NCI-H1694 treated with DMSO at 0.1 percent for 48 hours (cell line): ENCODE results near the gene ABHD12B.
A peak's percentile ranks its signal among the peaks of the same experiment; 100 is the strongest.
"Not testable (repeated sequence)": the region's sequence is repeated elsewhere in the genome, so short reads cannot be mapped to it uniquely, and the experiment has no call there.

ENCODE experiments used
- DNase-seq: peaks from one replicate; lab custom pipeline; 2025; lab: John Stamatoyannopoulos, UW

ABHD12B gene

DNA sequence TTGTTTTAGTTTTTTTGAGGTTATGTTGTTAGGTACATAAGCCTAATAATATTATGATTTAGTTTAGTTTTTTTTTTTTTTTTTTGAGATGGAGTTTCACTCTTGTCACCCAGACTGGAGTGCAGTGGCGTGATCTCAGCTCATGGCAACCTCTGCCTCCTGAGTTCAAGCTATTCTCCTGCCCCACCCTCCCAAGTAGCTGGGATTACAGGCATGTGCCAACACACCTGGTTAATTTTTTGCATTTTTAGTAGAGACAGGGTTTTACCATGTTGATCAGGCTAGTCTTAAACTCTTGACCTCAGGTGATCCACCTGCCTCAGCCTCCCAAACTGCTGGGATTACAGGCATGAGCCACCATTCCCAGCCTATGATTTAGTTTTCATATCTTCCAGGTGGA lies 25.2 kb downstream of the ABHD12B start:
- DNase-seq = not testable (repeated sequence)

- DNase-seq = no peak
Measured at GRCh38 chr14:50897658-50898175, 25.9 kb downstream of the ABHD12B start.

GRCh38 chr14:50901361-50901760 lies 29.5 kb downstream of the ABHD12B start:
- no peak for DNase-seq

- DNase-seq = no peak
Measured at GRCh38 chr14:50904719-50905118, 32.9 kb downstream of the ABHD12B start.

DNA sequence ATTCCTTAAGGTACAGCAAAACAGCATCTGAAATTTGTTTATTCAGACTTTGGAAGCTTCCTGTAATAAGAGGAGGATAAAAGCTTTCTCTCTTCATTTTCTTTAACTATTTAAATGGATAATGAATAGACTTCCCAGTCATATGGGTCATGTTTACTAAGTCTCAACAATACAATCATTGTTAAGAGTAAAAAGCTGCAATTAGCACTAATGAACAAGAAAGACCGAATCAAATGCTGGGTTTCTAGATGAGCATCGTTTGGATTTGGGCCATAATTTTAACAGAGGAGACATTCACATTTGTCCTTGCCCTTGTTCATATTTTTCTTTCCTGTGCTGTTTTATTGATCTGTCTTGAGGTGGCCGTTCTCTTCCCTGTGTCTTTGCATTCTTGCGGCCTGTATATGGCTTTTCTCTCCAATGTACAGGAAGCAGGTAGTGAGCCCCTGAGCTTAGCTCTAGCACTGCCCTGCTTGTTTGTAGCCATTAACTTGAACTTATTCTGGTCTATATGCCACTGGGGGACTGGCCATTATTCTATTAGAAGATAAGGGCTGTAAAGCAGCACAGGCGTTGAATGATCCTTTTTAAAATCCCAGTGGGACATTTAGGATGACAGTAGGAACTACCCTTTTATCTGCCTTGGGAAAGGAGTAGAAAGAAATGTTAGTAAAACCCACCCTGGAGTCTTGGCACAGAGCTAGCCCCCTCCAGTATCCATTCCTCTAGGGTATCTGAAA lies 34.6 kb downstream of the ABHD12B start:
- no peak for DNase-seq

DNA sequence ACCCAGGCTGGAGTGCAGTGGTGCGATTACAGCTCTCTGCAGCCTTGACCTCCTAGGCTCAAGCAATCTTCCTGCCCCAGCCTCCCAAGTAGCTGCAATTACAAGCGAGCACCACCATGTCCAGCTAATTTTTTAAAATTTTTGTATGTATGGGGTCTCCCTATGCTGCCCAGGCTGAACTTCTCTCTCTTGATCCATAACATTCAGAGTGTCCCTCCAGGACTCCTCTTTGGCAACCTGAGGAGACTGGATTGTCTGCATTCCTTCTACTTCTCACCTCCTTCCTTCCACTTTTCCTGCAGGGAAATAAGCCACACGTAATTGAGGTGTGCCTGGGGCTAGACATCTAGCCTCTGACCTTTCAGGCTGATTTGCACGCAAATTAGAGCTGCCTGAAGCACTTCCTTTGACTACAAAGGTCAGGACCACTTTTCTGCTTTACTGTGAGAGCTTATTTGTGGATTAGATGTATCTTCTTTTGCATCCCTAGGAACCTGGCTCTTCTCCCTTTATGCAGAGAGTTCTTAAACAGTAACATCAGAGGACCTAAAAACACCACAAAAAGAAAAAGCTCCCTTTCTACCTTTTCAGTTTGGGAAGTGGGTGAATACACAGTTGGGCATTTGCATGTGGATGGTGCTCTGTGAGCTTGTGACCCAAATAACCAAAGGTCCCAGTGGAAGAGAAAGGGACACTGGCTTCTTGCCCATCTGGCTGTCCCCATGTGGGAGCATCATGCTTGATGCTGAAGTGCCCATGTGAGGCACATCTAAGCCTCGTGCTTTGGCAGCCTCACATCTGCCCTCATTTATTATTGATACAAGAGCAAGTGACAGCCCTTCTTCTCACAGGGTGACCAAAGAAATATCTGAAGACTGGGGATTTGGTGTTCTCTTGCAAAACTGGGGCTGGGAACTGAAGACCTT lies 38.9 kb downstream of the ABHD12B start:
- no peak for DNase-seq

DNA sequence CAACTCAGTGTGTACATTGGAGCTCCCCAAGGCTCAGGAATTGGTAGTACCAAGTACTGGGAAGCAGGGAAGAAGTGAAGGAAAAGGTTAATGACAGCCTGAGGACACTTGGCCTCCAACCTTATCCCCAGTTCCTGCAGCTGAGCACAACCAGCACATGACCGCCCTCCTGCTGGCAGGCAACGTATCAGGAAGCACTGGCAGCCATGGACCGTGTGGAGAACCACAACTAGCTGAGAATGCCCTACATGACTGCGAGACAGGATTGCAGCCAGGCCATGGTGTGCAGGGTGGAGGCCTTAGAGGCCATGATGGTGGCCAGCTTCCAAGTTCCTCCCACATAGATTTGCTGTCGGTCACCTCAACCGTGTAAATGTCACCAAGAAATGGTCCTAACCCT lies 45.6 kb downstream of the ABHD12B start:
- DNase-seq = no peak

GRCh38 chr14:50919524-50919923 lies 47.7 kb downstream of the ABHD12B start:
- DNase-seq = not testable (repeated sequence)

DNA sequence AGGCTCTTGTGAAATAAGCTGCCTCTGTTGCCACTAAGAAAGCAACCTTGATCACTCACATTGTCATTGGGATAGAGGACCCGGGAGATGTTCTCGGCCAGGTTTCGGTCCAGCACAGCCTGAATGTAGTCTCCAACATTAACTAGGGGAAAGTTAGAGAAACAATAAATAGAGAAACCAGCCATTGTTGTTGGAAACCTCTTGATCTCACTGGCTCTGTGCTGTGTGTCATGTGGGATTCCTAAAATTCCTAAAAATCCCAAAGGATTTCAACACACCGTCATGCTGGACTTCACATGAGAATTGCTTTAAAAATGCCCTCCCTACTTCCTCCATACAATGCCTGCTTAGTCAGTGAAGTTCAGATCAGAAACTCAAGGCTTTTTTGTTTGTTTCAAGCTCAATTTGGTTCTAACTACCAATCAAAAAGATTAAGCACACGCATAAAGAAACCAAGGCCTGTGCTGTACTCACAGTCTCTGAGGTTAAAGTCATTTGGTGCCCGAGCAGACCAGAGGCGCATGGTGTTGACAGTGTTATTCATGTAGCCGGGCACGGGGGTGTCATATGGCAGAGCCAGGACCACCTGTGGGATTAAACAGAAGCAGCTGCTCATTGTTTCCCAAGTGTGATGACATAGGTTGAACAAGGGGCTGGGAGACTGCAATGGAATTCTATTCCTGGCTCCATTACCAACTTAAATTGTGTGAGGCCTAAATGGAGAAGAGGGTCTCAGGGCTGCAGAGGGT lies 48.8 kb downstream of the ABHD12B start:
- DNase-seq = no peak

- no peak for DNase-seq
Measured at GRCh38 chr14:50922803-50923202, 51.0 kb downstream of the ABHD12B start.

DNA sequence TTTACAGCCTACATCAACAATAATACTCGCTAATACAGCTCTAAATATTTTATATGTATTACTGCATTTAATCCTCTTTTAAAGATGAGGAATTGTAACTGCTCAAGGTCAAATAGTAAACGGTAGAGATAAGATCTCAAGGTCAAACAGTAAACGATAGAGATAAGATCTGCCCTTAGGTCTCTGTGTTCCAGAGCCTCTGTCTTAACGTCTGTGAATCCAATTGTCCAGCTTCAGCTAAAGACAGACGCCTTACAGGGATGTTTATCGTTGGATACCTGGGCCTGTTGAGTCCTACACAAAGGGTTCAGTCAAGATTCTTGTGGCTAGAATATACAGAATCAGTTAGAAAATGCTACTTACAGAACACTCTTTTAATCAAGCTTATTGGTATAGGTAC lies 52.4 kb downstream of the ABHD12B start:
- DNase-seq = no peak

- DNase-seq = no peak
Measured at GRCh38 chr14:50924843-50925242, 53.0 kb downstream of the ABHD12B start.

DNA sequence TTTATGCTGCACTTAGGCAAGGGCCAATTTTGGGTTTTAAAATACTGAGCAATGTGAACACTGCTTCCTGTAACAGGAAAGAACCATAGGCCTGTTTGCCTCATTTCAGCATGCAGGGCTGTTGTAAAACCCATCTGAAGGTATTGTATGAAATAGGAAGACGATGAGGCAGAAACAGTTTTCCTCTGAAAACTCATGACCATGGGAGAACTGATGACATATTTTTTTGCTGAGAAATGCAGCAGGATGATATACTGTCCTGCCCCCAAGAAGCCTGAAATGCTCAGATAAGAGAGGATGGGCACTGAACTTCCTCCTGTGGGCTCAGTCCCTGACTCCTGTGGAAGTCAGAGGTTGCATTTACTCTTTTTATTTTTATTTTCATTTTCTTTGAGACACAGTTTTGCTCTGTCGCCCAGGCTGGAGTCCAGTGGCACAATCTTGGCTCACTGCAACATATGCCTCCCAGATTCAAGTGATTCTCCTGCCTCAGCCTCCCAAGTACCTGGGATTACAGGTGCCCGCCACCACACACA lies 55.1 kb downstream of the ABHD12B start:
- DNase-seq = no peak

- no peak for DNase-seq
Measured at GRCh38 chr14:50928002-50928635, 56.3 kb downstream of the ABHD12B start.

DNA sequence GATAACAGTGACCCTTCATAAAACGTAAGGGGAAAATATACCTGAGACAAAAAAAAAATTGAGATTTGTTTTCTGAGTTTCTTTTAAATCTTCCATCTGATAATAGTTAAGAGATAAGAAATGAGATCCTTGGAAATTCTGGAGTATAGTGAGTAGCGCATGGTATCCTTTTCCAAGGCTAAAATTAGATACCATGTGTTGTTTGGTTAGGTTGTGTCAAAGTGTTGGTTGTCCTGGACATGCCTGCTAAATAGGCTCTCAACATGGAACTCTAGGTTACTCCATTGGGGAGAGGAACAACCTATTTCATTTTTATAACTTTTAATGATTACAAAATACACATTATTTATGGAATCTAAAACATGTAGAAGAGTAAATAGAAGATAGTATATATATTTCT lies 57.7 kb downstream of the ABHD12B start:
- DNase-seq = no peak

- DNase-seq = no peak
Measured at GRCh38 chr14:50931559-50931958, 59.7 kb downstream of the ABHD12B start.

DNA sequence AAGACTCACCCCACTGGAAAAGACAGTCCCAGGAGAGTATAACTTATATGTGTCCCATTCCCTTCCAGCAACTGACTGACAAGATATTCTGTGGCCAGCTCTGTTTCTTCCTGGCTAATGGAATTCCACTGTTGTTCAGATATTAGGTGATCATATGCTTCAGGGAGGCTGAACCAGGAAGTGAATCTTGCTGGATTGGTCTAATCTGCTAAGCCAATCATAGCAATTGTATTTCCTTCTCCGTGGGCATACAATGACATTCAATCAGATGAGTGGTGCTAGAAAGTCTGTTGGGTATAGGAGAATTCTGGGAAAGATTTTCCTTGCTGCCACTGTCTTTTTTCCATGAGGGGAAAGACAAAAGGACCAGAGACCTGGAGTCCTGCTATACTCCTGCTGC lies 60.3 kb downstream of the ABHD12B start:
- no peak for DNase-seq

DNA sequence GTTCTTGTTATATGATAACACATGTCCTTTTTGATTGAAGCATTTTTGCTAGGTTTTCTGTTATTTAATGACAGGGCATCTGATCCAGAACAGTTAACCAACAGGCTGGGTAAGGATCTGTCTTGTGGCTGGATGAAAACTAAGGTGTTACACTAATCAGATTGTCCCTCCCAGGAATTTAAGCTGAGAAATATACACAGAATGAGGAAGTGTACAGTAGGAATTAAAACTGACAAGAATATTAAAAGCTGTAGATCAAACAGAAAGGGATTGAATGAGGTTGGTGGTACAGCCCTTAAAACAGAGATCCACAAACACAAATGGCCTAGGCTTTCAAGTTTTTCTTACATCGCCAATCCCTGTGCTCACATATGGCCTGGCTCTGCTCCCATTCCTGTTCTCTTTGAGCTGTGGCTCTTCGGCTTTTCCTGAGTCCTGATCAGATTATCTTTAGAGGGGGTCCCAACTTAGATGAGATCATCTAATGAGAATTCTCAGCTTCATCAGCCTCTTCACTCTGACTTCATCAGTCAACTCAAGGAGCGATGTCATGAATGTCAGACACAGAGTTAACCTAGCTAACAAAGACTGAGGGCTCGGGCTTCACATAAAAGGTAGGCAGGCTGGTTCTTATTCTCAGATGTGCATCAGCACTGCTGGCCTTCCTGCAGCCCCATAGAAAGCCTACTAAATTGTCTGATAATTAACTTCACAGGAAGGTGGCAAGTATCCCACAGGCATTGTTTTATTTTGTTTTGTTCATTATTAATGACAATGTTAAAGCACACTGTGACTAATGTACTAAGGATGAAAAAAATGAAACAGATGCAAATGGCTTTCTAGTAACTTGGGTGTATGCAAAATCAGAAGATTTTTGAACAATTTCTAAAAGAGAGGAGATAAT lies 61.0 kb downstream of the ABHD12B start:
- peak; percentile 29 for DNase-seq

DNA sequence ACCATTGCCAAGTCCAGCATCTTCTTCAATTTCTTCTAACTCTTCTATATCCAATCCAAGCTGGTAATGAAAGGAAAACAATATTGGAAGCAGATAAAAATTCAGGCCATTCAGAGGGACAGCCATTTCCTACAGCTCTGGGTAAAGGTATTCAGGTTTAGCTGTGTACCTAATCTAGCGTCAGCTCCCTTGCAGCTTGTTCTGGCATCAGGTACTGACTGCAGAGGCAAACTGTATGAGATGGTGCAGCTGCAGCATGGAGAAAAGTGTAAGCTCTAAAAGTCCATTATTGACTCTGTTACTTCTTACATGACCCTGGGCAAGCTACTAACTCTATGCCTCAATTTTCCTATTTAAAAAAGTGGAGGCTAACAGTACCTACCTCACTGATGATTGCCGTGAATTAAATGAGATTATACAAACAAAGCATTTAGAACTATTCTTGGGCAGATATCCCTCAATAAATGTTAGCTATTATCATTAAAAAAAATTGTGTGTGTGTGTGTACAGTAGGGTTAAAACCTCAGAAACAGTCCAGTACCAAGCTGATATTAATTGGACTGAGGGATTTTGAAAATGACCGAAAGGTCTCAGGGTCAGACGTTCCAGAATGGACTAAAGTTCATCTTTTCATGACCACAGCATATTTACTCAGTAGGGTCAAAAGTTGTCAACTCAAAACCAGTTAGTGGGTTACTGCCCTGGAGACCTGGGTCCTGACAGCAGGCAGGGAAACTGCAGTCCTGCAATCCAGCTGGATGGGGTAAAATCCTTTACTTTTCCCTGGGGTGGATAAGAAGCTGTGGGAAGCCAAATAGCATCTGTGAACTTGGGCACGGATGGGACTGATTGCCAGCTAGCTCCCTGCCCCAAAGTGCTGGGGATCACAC lies 63.5 kb downstream of the ABHD12B start:
- no peak for DNase-seq

- DNase-seq = no peak
Measured at GRCh38 chr14:50936016-50936340, 64.1 kb downstream of the ABHD12B start.
